Breast epithelium (tissue), 4 donors: Measurements from ENCODE around the gene CAVIN3. TPM values are rescaled to one million over a fixed set of nuclear protein-coding genes. Genes with fewer than 3 reads are reported as not detected.
A peak's percentile ranks its signal among the peaks of the same experiment; 100 is the strongest.

ENCODE experiments used
- DNase-seq, 2 donors: peaks; one replicate each; pipeline ENCODE4 v3.0.0-alpha.2; 2019; ENCODE audit warnings: low spot score in 2 of 2
- H3K27ac ChIP-seq, 2 donors: fragments of 200-600 bp; sonication (generic) in 1 of 2; one replicate each; pipeline ENCODE4 v1.5.1; 2016 to 2019; ENCODE audit warnings: mild to moderate bottlenecking in 1 of 2
- H3K27me3 ChIP-seq, 2 donors: fragments of 200-600 bp; sonication (generic) in 1 of 2; one replicate each; pipeline versions ENCODE4 v1.5.1 to v1.6.0; 2017 to 2019; ENCODE audit warnings: control low read depth in 1 of 2, mild to moderate bottlenecking in 1 of 2
- H3K36me3 ChIP-seq: fragments of 200-600 bp; one replicate; pipeline ENCODE4 v1.5.1; 2019
- H3K4me1 ChIP-seq, 2 donors: fragments of 200-600 bp; sonication (generic); one replicate each; pipeline ENCODE4 v1.5.1; 2016 to 2019; ENCODE audit warnings: control low read depth in 1 of 2
- H3K4me3 ChIP-seq, 3 donors: fragments of 200-600 bp; sonication (generic); 1 replicate in 2 of 3; 2 replicates in 1 of 3; pipeline ENCODE4 v1.5.1; 2016 to 2019; ENCODE audit warnings: mild to moderate bottlenecking in 3 of 3, moderate library complexity in 2 of 3
- H3K9me3 ChIP-seq, 2 donors: fragments of 200-600 bp; sonication (generic) in 1 of 2; one replicate each; pipeline ENCODE4 v1.5.1; 2016 to 2019; ENCODE audit warnings: control low read depth in 1 of 2
- POLR2A ChIP-seq: fragments of 450-650 bp; IDR thresholded peaks from one replicate; pipeline ENCODE4 v1.6.1; 2016; ENCODE audit warnings: antibody characterized with exemption, mild to moderate bottlenecking, moderate library complexity
- POLR2AphosphoS5 ChIP-seq, 3 donors: sonication (generic); formaldehyde crosslinking; IDR thresholded peaks; one replicate each; pipeline ENCODE4 v1.6.1; 2017; ENCODE audit warnings: antibody characterized with exemption in 3 of 3
- intact Hi-C: fragments of 100-400 bp; cut with DNase I; formaldehyde crosslinking; loops from one replicate; pipeline ENCODE4 v1.15.1; 2023; ENCODE audit warnings: low total_unique reads
- total RNA-seq, 3 donors: library from RNA; depleted of rRNA; stranded (reverse); fragments of >200 nt; gene quantifications; one replicate each; pipeline ENCODE4 v1.1.0, GENCODE V29; 2016
- TF ChIP-seq, protein P1 (sequence below), 3 donors: fragments of 450-650 bp; IDR thresholded peaks; one replicate each; pipeline ENCODE4 v1.5.1; 2016 to 2017; ENCODE audit warnings: antibody characterized with exemption in 3 of 3, mild to moderate bottlenecking in 3 of 3, moderate library complexity in 3 of 3

Gene CAVIN3
- total RNA-seq, 3 donors from 2014 or later, result 53.1 to 130 (median 78.3) TPM

DNA sequence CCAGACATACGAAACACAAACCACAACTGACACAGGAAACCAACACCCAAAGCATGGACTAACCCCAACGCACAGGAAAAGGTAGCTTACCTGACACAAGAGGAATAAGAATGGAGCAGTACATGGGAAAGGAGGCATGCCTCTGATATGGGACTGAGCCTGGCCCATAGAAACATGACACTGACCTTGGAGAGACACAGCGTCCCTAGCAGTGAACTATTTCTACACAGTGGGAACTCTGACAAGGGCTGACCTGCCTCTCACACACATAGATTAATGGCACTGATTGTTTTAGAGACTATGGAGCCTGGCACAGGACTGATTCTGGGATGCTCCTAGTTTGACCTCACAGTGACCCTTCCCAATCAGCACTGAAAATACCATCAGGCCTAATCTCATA lies 48.7 kb downstream of the CAVIN3 start:
- intact Hi-C loops, result no loop called here
- no peaks in the 10 kb centered on the region for H3K9me3 ChIP-seq
- no peak for DNase-seq
- H3K27ac ChIP-seq, result no peak overlapping the region
- no peaks in the 10 kb centered on the region for H3K36me3 ChIP-seq
- no peaks in the 10 kb centered on the region for H3K27me3 ChIP-seq
- TF ChIP-seq, protein P1, sequence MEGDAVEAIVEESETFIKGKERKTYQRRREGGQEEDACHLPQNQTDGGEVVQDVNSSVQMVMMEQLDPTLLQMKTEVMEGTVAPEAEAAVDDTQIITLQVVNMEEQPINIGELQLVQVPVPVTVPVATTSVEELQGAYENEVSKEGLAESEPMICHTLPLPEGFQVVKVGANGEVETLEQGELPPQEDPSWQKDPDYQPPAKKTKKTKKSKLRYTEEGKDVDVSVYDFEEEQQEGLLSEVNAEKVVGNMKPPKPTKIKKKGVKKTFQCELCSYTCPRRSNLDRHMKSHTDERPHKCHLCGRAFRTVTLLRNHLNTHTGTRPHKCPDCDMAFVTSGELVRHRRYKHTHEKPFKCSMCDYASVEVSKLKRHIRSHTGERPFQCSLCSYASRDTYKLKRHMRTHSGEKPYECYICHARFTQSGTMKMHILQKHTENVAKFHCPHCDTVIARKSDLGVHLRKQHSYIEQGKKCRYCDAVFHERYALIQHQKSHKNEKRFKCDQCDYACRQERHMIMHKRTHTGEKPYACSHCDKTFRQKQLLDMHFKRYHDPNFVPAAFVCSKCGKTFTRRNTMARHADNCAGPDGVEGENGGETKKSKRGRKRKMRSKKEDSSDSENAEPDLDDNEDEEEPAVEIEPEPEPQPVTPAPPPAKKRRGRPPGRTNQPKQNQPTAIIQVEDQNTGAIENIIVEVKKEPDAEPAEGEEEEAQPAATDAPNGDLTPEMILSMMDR (IDR thresholded peaks at IDR 0.05), result no peak
- TF ChIP-seq POLR2AphosphoS5 (IDR thresholded peaks at IDR 0.05), result no peak
- TF ChIP-seq POLR2A, result no peak
- no peak overlapping the region for H3K4me3 ChIP-seq
- no peaks in the 10 kb centered on the region for H3K4me1 ChIP-seq

DNA sequence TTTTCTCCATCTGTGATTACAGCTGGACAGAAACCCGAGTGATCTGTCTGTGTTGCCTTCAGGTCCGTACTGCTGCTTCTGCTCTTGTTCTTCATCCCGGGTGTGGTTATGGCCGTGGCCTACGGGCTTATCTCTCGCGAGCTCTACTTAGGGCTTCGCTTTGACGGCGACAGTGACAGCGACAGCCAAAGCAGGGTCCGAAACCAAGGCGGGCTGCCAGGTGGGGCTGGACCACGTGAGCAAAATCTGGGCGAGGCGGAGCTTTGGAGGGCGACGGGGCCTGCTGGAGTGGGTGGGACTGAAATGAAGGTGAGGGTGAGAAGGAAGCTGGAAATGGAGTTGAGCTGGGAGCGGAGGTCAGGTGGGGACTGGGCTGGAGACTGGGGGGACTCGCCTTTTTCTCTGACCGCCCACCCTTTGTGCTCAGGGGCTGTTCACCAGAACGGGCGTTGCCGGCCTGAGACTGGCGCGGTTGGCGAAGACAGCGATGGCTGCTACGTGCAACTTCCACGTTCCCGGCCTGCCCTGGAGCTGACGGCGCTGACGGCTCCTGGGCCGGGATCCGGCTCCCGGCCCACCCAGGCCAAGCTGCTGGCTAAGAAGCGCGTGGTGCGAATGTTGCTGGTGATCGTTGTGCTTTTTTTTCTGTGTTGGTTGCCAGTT lies 49.6 kb downstream of the CAVIN3 start:
- Histone ChIP-seq H3K27ac (no peak overlapping the region), H3K4me3 (peak overlapping the region in 1 of 3 donors; percentile 55), H3K4me1 (no peaks in the 10 kb centered on the region), H3K36me3 (no peaks in the 10 kb centered on the region), H3K27me3 (no peaks in the 10 kb centered on the region), H3K9me3 (no peaks in the 10 kb centered on the region)
- no peak for DNase-seq
- TF ChIP-seq POLR2A, result no peak
- TF ChIP-seq POLR2AphosphoS5 (IDR thresholded peaks at IDR 0.05), result no peak
- TF ChIP-seq, protein P1 (IDR thresholded peaks at IDR 0.05), result no peak
- intact Hi-C loops, result no loop called here

DNA sequence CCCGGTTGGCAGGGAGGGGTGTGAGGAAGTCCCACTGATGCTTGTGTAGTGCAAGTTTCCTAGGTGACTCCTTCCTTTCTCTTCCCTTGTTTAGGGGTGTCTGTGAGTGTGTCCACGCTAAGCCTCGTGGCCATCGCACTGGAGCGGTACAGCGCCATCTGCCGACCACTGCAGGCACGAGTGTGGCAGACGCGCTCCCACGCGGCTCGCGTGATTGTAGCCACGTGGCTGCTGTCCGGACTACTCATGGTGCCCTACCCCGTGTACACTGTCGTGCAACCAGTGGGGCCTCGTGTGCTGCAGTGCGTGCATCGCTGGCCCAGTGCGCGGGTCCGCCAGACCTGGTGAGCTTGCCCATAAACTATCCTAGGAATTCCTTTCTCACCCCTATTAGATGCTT lies 50.3 kb downstream of the CAVIN3 start:
- H3K9me3 ChIP-seq, result no peaks in the 10 kb centered on the region
- intact Hi-C loops, result no loop called here
- H3K4me1 ChIP-seq, result no peaks in the 10 kb centered on the region
- DNase-seq, result no peak
- H3K27ac ChIP-seq, result no peak overlapping the region
- no peak overlapping the region for H3K4me3 ChIP-seq
- TF ChIP-seq POLR2AphosphoS5 (IDR thresholded peaks at IDR 0.05) (no peak), POLR2A (no peak)
- TF ChIP-seq, protein P1 (IDR thresholded peaks at IDR 0.05), result no peak
- H3K27me3 ChIP-seq, result no peaks in the 10 kb centered on the region
- H3K36me3 ChIP-seq, result no peaks in the 10 kb centered on the region

Other genes starting within 250 kb of the CAVIN3 start
- gene OR56B4, start 212.8 kb downstream of the CAVIN3 start, total RNA-seq, result not detected
- under 1 TPM in 1 of 3 donors, not detected in 2; 0.33 TPM for gene OR52B2, start 150.2 kb downstream of the CAVIN3 start, total RNA-seq
- not detected for gene OR52W1, start 121.3 kb downstream of the CAVIN3 start, total RNA-seq
- not detected for gene C11orf42, start 114.9 kb downstream of the CAVIN3 start, total RNA-seq
- gene FHIP1B, start 85.9 kb downstream of the CAVIN3 start, total RNA-seq, result 10 to 100 TPM; 34.7 to 42.6 (median 42.1) TPM
- under 1 TPM in 2 of 3 donors, not detected in 1; 0.29 to 0.48 TPM for gene CNGA4, start 81.4 kb downstream of the CAVIN3 start, total RNA-seq
- gene CCKBR, start 60.7 kb downstream of the CAVIN3 start, total RNA-seq, result not detected
- 10 to 100 TPM; 15.7 to 30.4 (median 17.3) TPM for gene SMPD1, start 70.0 kb upstream of the CAVIN3 start, total RNA-seq
- gene APBB1, start 98.6 kb upstream of the CAVIN3 start, total RNA-seq, result 10 to 100 TPM; 25.6 to 40.0 (median 36.3) TPM
- gene HPX, start 120.5 kb upstream of the CAVIN3 start, total RNA-seq, result 10 to 100 TPM in 2 of 3 donors, under 1 TPM in 1; 0.96 to 25.2 (median 12.9) TPM
- 10 to 100 TPM; 21.6 to 43.9 (median 32.6) TPM for gene TRIM3, start 153.4 kb upstream of the CAVIN3 start, total RNA-seq
- gene ARFIP2, start 160.8 kb upstream of the CAVIN3 start, total RNA-seq, result 100 to 1,000 TPM in 2 of 3 donors, 10 to 100 TPM in 1; 40.0 to 129 (median 121) TPM
- gene TIMM10B, start 161.0 kb upstream of the CAVIN3 start, total RNA-seq, result 10 to 100 TPM; 30.7 to 49.2 (median 39.3) TPM
- gene DNHD1, start 176.8 kb upstream of the CAVIN3 start, total RNA-seq, result 10 to 100 TPM; 12.3 to 21.6 (median 14.9) TPM